AG10803 (cell line): ENCODE measurements around the gene CYFIP1.

Experiments
- DNase-seq: peaks from one replicate; pipeline ENCODE4 v3.0.0; 2010; ENCODE audit warnings: low read depth
- H3K4me3 ChIP-seq: 2 replicates; pipeline ENCODE4 v1.5.1; 2011; ENCODE audit warnings: mild to moderate bottlenecking, low read length, control low read depth
- TF ChIP-seq, protein P1 (sequence below): conservative IDR thresholded peaks from 2 replicates; pipeline ENCODE4 v1.5.1; 2011; ENCODE audit warnings: mild to moderate bottlenecking, low read length, control low read depth, inconsistent platforms

CYFIP1 gene

GRCh38 chr15:22874256-22874655 is 105.9 kb downstream of the CYFIP1 start:
- H3K4me3 ChIP-seq = no peak overlapping the region
- TF ChIP-seq, protein P1, sequence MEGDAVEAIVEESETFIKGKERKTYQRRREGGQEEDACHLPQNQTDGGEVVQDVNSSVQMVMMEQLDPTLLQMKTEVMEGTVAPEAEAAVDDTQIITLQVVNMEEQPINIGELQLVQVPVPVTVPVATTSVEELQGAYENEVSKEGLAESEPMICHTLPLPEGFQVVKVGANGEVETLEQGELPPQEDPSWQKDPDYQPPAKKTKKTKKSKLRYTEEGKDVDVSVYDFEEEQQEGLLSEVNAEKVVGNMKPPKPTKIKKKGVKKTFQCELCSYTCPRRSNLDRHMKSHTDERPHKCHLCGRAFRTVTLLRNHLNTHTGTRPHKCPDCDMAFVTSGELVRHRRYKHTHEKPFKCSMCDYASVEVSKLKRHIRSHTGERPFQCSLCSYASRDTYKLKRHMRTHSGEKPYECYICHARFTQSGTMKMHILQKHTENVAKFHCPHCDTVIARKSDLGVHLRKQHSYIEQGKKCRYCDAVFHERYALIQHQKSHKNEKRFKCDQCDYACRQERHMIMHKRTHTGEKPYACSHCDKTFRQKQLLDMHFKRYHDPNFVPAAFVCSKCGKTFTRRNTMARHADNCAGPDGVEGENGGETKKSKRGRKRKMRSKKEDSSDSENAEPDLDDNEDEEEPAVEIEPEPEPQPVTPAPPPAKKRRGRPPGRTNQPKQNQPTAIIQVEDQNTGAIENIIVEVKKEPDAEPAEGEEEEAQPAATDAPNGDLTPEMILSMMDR = no peak
- DNase-seq = no peak

DNA sequence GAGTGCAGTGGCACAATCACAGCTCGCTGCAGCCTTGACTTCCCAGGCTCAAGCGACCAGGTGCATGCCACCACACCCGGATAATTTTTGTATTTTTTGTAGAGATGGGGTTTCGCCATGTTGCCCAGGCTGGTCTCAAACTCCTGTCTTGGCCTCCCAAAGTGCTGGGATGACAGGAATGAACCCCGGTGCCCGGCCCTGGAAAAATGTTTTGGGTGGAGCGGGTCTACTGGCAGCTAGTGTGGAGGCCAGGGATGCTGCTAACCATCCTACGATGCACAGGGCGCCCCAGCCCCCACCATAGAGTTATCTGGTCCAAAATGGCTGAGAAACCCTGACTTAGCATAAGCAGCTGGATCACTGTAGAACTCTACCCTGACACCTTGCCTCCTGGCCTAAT is 106.3 kb downstream of the CYFIP1 start:
- TF ChIP-seq, protein P1 = no peak
- DNase-seq = no peak
- H3K4me3 ChIP-seq = no peak overlapping the region

GRCh38 chr15:22872936-22873701 is 107.0 kb downstream of the CYFIP1 start:
- H3K4me3 ChIP-seq = no peak overlapping the region
- TF ChIP-seq, protein P1 = no peak
- DNase-seq = peak; percentile 63

DNA sequence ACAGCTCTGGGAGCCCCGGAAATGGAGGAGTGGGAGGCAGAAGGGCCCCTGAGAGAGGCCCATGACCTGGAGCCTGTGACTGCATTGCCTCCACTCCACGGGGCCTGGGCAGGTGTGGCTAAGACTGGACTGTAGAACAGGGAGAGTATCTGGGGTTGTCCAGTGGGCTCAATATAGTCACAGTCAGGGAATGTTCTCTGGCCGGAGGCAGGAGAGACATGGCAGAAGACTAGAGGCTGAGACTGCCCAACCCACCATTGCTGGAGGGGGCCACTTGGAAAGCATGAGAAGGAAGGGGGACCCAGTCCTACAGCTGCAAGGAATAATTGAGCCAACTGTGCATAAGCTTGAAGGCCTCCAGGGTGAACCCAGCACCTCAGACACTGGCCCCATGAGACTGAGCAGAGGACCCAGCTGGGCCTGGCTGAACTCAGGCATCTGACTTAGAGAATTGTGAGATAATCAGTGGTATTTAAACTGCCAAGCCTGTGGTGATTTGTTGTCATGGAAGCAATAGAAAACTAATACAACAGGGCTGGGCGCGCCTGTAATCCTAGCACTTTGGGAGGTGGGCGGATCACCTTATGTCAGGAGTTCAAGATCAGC is 108.6 kb downstream of the CYFIP1 start:
- no peak for DNase-seq
- TF ChIP-seq, protein P1 = no peak
- H3K4me3 ChIP-seq = no peak overlapping the region

- TF ChIP-seq, protein P1 = no peak
- DNase-seq = no peak
- H3K4me3 ChIP-seq = no peak overlapping the region
Observed at GRCh38 chr15:22870865-22871264, 109.3 kb downstream of the CYFIP1 start.

DNA sequence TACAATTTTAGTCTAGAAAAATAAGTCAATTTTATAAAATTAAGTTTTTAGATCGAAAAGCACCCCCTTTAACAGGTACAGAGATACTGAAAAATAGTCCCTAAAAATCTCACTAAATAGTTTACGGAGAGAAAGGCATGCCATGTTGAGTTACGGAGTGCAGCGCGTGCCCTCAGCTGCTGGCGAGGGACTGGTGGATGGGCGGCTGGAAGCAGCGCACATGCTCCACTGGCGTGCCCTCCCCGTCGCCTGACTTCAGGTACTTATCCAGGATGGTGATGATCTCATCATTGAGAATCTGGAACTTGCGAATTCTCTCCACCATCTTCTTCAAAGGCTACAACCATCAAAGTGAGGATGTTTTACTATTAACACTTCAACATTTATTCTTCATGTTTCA is 110.3 kb downstream of the CYFIP1 start:
- TF ChIP-seq, protein P1 = no peak
- H3K4me3 ChIP-seq = no peak overlapping the region
- DNase-seq = no peak

DNA sequence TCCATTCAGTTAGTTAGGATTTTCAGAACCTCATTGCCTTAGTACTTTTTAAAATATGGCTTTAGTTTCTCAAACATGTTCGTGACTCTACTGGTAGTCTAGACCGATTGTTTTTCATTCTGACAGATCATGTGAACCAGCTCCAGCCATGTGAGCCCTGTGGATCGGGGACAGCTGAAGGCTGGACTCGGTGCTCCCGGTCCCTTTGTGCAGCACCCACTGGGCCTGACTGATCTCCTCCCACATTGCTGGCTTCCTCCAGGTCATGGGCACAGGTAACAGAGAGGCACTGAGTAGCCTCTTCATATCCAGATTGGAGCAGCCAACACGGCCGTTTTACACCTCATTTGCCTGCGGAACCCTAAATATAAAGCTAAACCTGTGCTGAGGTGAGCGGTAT is 111.2 kb downstream of the CYFIP1 start:
- DNase-seq = no peak
- TF ChIP-seq, protein P1 = no peak
- no peak overlapping the region for H3K4me3 ChIP-seq
